Uterus (tissue), 2 donors: ENCODE measurements around the gene TYW3.

Source experiments
- CTCF ChIP-seq, 4 experiments: fragments of 200-600 bp in 2 of 4; fragments of 450-650 bp in 2 of 4; sonication (generic) in 2 of 4; IDR thresholded peaks; one replicate each; pipeline ENCODE4 v1.5.1; 2016 to 2019; ENCODE audit warnings: antibody characterized with exemption in 4 of 4, mild to moderate bottlenecking in 2 of 4, moderate library complexity in 1 of 4
- POLR2A ChIP-seq, 2 donors: fragments of 450-650 bp; IDR thresholded peaks; one replicate each; pipeline ENCODE4 v1.6.1; 2016; ENCODE audit warnings: antibody characterized with exemption in 2 of 2, mild to moderate bottlenecking in 1 of 2, moderate library complexity in 1 of 2

- TF ChIP-seq CTCF (IDR thresholded peaks at IDR 0.05) (no peak), POLR2A (IDR thresholded peaks at IDR 0.05) (no peak)
These were observed 17.8 kb upstream of the TYW3 start for GRCh38 chr1:74715236-74715502.
